Measurements from ENCODE around the gene MDFI.

The MDFI gene

DNA sequence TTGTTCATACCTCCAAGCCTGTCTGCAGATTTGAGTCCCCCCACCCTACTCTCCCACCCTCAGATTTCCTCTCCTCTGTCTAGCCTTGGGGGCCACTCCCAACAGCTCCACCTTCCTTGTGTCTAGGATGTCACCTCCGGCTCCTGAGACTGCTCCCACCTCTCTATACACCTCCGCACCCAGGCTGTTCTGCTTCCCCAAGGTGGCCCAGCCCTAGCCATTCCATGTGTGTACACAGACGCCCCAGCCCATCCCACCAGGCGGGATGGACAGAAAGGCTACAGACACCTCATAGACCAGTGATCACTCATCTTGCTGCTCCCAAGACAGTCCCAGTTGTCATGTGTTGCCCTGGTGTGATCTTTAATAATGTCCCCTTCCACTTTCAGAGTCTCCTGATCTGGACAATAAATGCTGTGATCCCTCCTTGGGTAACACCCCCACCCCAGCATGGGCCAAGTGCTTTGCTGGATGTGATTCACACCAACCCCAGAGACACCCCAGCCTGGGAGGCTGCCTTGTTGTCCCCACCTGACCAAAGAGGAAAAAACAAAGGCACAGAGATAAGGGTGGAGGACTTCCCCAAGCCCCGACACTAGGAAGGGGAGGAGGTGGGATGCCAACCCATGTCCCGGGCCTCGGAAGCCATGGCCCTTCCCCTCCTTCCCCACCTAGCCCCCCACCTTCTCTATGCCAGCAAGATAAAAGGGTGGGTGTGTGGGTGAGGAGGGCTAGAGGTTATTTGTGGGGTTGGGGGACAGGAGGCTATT lies 36.1 kb downstream of the MDFI start:
- DNase-seq = no peak

DNA sequence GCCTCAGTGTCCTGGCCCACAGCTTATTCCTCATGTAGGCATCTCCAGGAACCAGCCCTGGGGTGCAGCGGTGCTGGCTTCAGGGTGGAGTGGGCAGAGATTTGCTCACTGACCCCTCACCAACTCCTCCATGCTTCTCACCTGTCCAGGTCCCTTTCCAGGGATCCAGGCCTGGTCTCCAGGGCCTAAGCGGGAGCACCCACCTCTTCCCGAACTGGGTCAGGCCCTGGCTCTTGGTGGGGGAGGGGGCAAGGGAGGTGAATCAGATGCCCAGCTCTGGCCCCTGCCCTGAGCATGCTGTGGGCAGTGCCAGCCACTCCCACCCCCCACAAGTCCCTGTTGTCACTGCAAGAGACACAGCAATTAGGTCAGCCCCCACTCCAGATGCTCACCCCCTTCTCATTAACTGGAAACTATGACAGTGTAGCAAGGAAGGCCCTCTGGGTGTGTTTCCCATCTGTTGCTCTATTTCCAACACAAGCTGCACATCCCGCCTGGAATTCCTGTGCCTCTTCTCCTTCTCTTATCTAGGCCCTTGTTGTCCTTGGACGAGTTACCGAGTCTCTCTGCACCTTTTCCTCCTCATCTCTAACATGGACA lies 37.0 kb downstream of the MDFI start:
- no peak for DNase-seq

DNA sequence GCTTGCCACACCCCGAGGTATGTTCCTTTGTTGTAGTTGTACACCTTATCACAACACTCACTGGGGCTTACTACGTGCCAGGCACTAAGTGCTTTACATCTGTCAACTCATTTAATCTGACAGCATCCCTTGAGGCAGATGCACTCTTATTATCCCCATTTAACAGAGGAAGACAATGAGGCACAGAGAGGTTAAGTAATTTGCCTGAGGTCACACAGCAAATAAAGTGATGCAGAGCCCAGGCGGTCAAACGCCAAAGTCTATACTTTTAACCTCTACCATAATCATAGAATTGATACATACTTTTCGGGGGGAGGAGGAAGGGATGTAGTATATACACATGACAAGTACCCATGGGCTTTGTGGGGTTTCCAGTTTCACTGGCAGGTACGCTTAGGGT lies 37.7 kb downstream of the MDFI start:
- no peak for DNase-seq

DNA sequence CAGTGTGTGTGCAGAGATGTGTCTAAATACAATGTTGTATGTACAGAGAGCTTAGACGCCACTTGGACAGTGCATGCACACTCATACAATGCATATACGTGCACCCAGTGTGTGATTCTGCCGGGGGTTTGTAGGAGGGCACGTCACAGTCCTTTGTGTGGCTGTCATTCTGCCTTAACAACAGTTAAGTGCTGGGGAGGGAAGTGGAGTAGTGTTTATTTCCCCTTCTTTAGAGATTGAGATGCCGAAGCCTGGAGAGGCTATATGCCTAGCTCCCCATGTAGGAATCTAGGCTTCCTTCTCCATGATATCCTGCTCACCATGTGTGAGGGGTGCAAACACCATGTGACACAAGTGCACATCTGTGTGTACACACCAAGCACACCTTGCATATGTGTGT lies 38.2 kb downstream of the MDFI start:
- no peak for DNase-seq

- DNase-seq = no peak
These were observed 39.1 kb downstream of the MDFI start for GRCh38 chr6:41677124-41677921.

DNA sequence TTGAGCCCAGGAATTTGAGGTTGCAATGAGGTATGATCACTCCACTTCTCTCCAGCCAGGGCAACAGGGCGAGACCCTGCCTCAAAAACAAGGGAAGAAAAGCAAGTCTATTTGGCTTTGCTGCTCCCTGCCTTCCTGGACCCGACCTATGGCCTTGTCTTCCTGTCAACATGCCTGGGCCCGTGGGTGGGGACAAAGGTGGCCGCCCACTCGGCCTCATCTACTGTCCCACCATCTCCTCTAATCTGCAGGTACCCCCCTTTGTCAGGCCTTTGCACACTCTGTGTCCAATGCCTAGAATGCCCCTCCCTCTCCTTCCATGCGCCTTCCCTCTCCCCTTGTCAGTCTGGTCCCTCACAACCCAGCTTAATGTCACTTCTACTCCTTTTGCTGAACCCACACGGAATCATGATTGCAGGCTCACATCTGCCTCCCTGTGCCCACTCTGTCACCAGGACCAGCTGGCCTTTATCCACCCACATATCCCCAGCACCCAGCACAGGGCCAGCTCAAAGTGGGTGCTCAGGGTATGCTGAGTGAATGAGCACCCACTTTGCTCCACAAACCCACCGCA lies 40.3 kb downstream of the MDFI start:
- no peak for DNase-seq

DNA sequence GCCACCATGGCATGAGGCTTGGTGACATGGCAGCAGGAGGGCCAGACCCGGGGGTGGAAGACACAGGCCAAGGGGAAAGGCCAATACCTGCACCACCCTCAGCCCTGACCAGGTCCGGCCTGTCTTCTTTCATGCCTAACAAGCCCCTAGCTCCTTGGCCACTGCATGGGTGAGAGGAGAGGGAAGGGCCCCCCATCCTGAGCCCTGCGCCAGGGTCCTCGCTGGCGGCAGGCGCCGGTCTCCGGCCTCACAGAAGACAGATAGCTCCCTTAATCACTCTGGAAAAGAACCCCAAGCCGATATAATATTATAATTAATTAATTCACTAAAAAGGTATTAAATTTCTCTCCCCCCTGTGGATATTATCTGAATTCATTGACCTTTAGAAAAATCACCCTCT lies 41.4 kb downstream of the MDFI start:
- no peak for DNase-seq

GRCh38 chr6:41680182-41680965 lies 42.1 kb downstream of the MDFI start:
- DNase-seq = no peak

- peak; percentile 58 for DNase-seq
These were observed 43.8 kb downstream of the MDFI start for GRCh38 chr6:41682056-41682477.

DNA sequence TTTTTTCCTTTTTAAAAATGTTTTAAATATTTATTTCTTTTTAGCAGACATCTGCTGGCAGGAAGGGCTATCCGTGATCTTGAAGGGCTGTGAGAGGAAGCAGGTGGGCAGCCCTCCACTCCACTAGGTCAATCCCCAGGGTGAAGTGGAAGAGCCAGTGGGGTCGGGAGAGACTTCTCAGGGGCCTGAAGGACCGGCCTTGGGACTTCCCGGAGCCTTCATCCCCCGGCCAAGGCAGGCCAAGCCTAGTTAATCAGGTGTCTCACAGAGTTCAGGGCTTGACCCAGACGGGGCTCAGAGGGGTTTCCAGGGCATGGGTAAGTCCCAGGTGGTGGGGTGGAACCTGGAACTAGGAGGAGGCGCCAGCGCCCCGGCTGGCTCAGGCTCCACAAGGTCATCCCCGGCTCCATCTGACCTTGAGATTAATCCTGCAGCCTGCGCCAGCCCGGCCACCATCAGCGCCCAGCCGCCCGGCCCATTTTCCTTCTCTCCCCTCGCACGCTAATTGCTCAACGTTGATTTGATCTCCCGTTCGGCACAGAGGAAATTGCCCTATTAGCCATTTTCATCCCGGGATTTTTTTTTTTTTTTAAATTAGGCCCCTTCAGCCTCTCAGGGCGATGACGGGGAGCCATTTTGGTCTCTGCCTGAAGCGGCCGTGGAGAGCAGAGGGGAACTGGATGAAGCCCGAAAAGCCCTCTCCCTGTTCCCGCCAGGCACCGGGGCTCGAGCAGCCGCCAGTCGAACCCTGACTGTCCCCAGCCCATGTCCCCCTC lies 44.4 kb downstream of the MDFI start:
- DNase-seq = no peak

DNA sequence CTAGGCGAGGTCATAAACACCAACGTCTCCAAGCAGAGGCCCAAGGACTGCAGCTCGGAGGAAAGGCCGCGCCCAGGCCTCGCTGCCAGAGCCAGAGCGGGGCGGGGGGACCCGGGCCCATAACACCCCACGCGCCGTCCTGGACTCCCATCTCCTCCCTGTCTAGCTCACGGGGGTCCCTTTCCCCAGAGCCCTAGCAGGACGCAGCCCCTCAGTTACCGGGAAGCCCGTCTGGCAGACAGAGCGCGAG lies 44.9 kb downstream of the MDFI start:
- DNase-seq = no peak

- DNase-seq = peak; percentile 35
These were observed 45.4 kb downstream of the MDFI start for GRCh38 chr6:41683523-41684310.

- no peak for DNase-seq
These were observed 46.3 kb downstream of the MDFI start for GRCh38 chr6:41684311-41685180.

- DNase-seq = no peak
These were observed 47.5 kb downstream of the MDFI start for GRCh38 chr6:41685641-41686380.

- no peak for DNase-seq
These were observed 49.4 kb downstream of the MDFI start for GRCh38 chr6:41687501-41688175.

DNA sequence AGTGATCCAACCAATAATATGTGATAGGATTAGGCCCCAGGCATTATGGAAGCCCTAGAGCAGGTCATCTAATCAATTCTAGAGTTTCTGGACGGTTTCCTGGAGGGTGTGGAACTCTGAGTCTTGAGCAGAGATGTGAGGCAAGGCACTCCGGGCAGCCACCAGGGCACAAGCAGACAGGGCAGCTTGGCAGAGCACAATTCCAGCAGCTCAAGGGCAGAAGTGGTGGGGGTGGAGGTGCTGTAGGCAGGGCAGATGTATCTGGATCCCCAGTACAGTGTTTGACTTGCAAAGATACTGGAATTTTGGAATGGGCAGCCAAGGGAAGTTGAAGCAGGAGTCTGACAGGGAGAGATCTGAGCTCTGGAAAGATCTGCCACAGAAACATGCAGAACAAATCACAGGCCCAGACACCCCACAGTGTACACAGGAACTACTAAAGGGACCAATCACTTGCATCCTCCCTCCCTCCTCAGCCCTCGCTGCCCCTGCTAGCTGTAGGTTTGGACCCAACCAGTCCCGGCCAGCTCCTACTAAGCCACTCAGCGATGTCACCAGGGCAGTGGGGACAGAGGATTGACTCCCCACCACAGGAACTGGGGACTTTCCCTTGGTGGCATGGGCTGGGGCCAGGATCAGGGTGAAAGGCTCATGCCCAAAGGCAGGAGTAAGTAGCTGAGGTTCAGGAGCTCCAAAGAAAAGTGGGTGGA lies 50.1 kb downstream of the MDFI start:
- DNase-seq = no peak

GRCh38 chr6:41689171-41690008 lies 51.1 kb downstream of the MDFI start:
- DNase-seq = no peak
